GM19372 (cell line): Measurements from ENCODE around the gene PPM1L.

Experiments
- ATAC-seq: cut with Tn5 transposase; IDR thresholded peaks from one replicate; pipeline ENCODE4 v1.9.1; 2021; ENCODE audit warnings: mild to moderate bottlenecking, low read depth, moderate library complexity; ENCODE audit not compliant: unreplicated experiment

PPM1L gene

GRCh38 chr3:160919942-160920341 is 163.9 kb downstream of the PPM1L start:
- no peak for ATAC-seq

- peak; percentile 78 for ATAC-seq
These were observed 165.1 kb downstream of the PPM1L start for GRCh38 chr3:160921020-160921635.

- no peak for ATAC-seq
These were observed 168.7 kb downstream of the PPM1L start for GRCh38 chr3:160924776-160925175.

- no peak for ATAC-seq
These were observed 171.6 kb downstream of the PPM1L start for GRCh38 chr3:160927620-160928019.

GRCh38 chr3:160928183-160928726 is 172.2 kb downstream of the PPM1L start:
- no peak for ATAC-seq

GRCh38 chr3:160929595-160929994 is 173.6 kb downstream of the PPM1L start:
- no peak for ATAC-seq

- ATAC-seq, result no peak
These were observed 175.4 kb downstream of the PPM1L start for GRCh38 chr3:160931474-160931873.

GRCh38 chr3:160935413-160936095 is 179.5 kb downstream of the PPM1L start:
- no peak for ATAC-seq

GRCh38 chr3:160941885-160942494 is 186.0 kb downstream of the PPM1L start:
- ATAC-seq, result peak; percentile 97

GRCh38 chr3:160943996-160944395 is 188.0 kb downstream of the PPM1L start:
- no peak for ATAC-seq

GRCh38 chr3:160945336-160945735 is 189.3 kb downstream of the PPM1L start:
- no peak for ATAC-seq

- ATAC-seq, result no peak
These were observed 192.2 kb downstream of the PPM1L start for GRCh38 chr3:160948273-160948672.

GRCh38 chr3:160949460-160949859 is 193.4 kb downstream of the PPM1L start:
- ATAC-seq, result no peak

- ATAC-seq, result no peak
These were observed 194.5 kb downstream of the PPM1L start for GRCh38 chr3:160950542-160950941.

- no peak for ATAC-seq
These were observed 194.9 kb downstream of the PPM1L start for GRCh38 chr3:160950954-160951353.

- no peak for ATAC-seq
These were observed 195.8 kb downstream of the PPM1L start for GRCh38 chr3:160951642-160952487.

GRCh38 chr3:160953686-160954085 is 197.7 kb downstream of the PPM1L start:
- no peak for ATAC-seq

GRCh38 chr3:160956785-160957184 is 200.8 kb downstream of the PPM1L start:
- ATAC-seq, result peak; percentile 90

GRCh38 chr3:160960568-160960967 is 204.5 kb downstream of the PPM1L start:
- ATAC-seq, result no peak

- no peak for ATAC-seq
These were observed 207.9 kb downstream of the PPM1L start for GRCh38 chr3:160963949-160964348.

GRCh38 chr3:160968761-160969160 is 212.7 kb downstream of the PPM1L start:
- no peak for ATAC-seq
